Progenitor cell of endocrine pancreas (in vitro differentiated cells): ENCODE results near the gene AP4B1. TPM values are rescaled to one million over a fixed set of nuclear protein-coding genes. Genes with fewer than 3 reads are reported as not detected.

Source experiments
- DNase-seq: peaks from one replicate; pipeline ENCODE4 v3.0.0; 2021; ENCODE audit warnings: low spot score; ENCODE audit not compliant: unreplicated experiment
- H3K27ac Mint-ChIP-seq: 2 replicates; pipeline ENCODE4 v1.8.0; 2021; ENCODE audit warnings: mild to moderate bottlenecking, moderate library complexity, mixed read lengths
- H3K27me3 Mint-ChIP-seq: 2 replicates; pipeline ENCODE4 v1.8.0; 2021; ENCODE audit warnings: mixed read lengths
- H3K36me3 Mint-ChIP-seq: 2 replicates; pipeline ENCODE4 v1.8.0; 2022; ENCODE audit warnings: mixed read lengths; ENCODE audit not compliant: insufficient read depth
- H3K4me1 Mint-ChIP-seq: 2 replicates; pipeline ENCODE4 v1.8.0; 2021; ENCODE audit warnings: low read depth, mixed read lengths
- H3K4me3 Mint-ChIP-seq: 2 replicates; pipeline ENCODE4 v1.8.0; 2021; ENCODE audit warnings: low read depth, mild to moderate bottlenecking, moderate library complexity, mixed read lengths
- H3K9me3 Mint-ChIP-seq: 2 replicates; pipeline ENCODE4 v1.8.0; 2021; ENCODE audit warnings: low read depth, mixed read lengths
- total RNA-seq: library from RNA; stranded (reverse); gene quantifications from 2 replicates; pipeline ENCODE4 v1.2.1, GENCODE V29; 2021
- TF ChIP-seq, protein P1 (sequence below): fragments of 200-600 bp; sonication (generic); IDR thresholded peaks from one replicate; pipeline ENCODE4 v1.5.0; 2021; ENCODE audit warnings: antibody characterized with exemption, mild to moderate bottlenecking; ENCODE audit not compliant: unreplicated experiment

The AP4B1 gene
- total RNA-seq, 1 donor from 2014 or later = 20.2 TPM

DNA sequence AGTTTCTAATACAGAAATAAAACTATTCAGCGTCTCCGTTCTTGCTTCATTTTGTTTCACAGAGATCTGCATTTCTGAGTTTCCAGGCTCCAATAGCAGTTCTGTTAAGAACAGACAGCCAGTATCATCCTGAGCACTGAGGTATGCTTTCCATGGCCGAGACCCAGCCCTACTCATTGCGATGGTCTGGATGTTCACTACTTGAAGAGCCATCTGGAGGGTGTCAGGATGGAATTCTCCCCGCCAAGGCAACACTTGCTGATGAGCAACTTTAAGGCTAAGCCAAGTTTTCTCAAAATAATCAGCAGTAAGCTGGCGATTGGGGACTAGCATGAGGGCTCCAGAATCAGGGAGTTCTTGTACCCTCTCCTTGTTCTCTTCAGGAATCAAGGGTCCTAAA lies 9.5 kb downstream of the AP4B1 start:
- Mint-ChIP-seq H3K36me3 (peaks cover 9% of the 10 kb centered on the region), H3K27ac (no peak overlapping the region), H3K4me1 (no peaks in the 10 kb centered on the region), H3K27me3 (no peaks in the 10 kb centered on the region), H3K4me3 (no peak overlapping the region), H3K9me3 (no peaks in the 10 kb centered on the region)
- TF ChIP-seq, protein P1, sequence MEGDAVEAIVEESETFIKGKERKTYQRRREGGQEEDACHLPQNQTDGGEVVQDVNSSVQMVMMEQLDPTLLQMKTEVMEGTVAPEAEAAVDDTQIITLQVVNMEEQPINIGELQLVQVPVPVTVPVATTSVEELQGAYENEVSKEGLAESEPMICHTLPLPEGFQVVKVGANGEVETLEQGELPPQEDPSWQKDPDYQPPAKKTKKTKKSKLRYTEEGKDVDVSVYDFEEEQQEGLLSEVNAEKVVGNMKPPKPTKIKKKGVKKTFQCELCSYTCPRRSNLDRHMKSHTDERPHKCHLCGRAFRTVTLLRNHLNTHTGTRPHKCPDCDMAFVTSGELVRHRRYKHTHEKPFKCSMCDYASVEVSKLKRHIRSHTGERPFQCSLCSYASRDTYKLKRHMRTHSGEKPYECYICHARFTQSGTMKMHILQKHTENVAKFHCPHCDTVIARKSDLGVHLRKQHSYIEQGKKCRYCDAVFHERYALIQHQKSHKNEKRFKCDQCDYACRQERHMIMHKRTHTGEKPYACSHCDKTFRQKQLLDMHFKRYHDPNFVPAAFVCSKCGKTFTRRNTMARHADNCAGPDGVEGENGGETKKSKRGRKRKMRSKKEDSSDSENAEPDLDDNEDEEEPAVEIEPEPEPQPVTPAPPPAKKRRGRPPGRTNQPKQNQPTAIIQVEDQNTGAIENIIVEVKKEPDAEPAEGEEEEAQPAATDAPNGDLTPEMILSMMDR = no peak
- no peak for DNase-seq

GRCh38 chr1:113893267-113893666 lies 11.3 kb downstream of the AP4B1 start:
- no peak for DNase-seq
- Mint-ChIP-seq H3K27me3 (no peaks in the 10 kb centered on the region), H3K27ac (no peak overlapping the region), H3K9me3 (no peaks in the 10 kb centered on the region), H3K4me3 (no peak overlapping the region), H3K4me1 (no peaks in the 10 kb centered on the region), H3K36me3 (peaks cover 7% of the 10 kb centered on the region)
- TF ChIP-seq, protein P1 = no peak

DNA sequence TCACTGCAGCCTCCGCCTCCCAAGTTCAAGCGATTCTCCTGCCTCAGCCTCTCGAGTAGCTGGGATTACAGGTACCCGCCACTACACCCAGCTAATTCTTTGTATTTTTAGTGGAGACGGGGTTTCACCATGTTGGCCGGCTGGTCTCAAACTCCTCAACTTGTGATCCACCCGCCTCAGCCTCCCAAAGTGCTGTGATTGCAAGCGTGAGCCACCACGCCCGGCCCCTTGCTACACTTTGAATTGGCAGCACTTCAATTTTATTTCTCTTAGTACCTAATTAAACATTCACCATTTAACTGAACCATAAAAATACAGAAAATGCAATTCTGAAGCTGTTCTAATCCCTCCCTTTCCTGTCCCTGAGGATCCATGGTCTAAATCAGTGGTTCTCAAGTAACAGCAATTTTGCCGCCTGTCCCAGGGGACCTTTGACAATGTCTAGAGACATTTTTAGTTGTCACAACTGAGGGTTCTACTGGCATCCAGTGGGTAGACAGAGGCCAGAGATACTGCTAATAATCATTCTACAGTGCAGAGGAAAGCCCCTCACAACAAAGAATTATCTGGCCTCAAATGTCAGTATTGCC lies 12.9 kb downstream of the AP4B1 start:
- H3K27me3 Mint-ChIP-seq = no peaks in the 10 kb centered on the region
- peaks cover 4% of the 10 kb centered on the region for H3K36me3 Mint-ChIP-seq
- H3K9me3 Mint-ChIP-seq = no peaks in the 10 kb centered on the region
- no peaks in the 10 kb centered on the region for H3K4me1 Mint-ChIP-seq
- DNase-seq = no peak
- TF ChIP-seq, protein P1 = no peak
- H3K4me3 Mint-ChIP-seq = no peak overlapping the region
- H3K27ac Mint-ChIP-seq = no peak overlapping the region

DNA sequence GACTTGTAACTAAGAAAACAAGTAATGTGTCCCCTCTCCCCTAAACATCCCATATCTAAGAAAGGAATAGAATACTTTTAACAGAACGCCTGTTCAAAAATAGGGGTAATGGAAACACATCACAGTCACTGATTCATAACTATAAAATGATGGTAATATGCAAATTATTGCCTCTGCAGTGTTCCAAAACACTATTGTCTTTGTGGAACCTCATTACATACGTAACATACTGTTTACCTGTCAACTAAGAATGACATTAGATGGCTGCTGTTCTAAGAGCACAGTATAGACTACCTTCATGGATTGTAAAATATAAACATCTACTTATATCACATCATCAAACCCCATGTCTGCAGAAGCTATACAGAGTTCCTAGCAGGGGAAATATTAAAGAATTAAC lies 13.8 kb downstream of the AP4B1 start:
- Mint-ChIP-seq H3K27ac (no peak overlapping the region), H3K4me3 (no peak overlapping the region), H3K36me3 (peaks cover 1% of the 10 kb centered on the region), H3K27me3 (no peaks in the 10 kb centered on the region), H3K9me3 (no peaks in the 10 kb centered on the region), H3K4me1 (no peaks in the 10 kb centered on the region)
- DNase-seq = no peak
- TF ChIP-seq, protein P1 = no peak

DNA sequence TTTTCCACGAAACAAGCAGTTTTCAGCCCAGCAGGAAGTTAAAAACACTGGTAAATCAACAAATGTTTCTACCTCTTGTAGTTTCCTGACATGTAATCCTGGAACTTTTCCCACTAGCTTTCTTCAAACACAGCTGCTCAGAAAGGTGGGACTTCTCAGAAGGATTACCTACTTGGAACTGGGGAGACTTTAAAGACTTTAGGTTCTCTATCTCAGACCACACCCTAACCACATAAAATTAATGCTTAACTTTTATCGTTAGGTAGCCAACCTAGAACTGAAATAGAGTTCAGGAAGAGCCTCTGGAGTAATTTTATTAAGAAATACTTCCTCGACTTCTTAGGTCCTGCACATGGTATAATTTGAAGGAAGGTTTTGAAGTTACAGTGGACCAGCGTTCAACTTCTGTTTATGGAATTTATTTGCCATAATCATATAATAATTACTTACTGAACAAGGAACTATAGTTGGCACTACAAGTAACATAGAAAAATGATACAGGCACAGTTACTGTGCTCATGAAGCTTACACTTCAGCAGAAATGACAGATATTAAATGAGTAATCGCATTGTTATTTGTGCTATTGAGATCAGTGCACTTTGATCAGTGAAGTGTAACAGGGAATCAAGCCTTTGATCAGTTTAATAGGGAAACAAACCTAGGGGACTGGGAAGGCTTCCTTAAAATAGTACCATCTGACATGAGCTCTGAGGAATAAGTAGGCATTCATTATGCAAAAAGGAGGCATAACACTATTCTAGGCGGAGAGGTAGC lies 17.0 kb downstream of the AP4B1 start, which contains the start of gene BCL2L15:
TSS of gene BCL2L15 (minus strand) at position 180 of the 774 bp plus-strand sequence. CDS start 206 bp downstream, outside the sequence.
- no peak for DNase-seq
- Mint-ChIP-seq H3K9me3 (no peaks in the 10 kb centered on the region), H3K4me1 (no peaks in the 10 kb centered on the region), H3K36me3 (no peaks in the 10 kb centered on the region), H3K27me3 (no peaks in the 10 kb centered on the region), H3K27ac (no peak within 1 kb of the TSS), H3K4me3 (no peak within 1 kb of the TSS)
- TF ChIP-seq, protein P1 = no peak
